GM21529 (cell line): ENCODE measurements around the gene CCDC3.

Source experiments
- ATAC-seq: cut with Tn5 transposase; IDR thresholded peaks from one replicate; pipeline ENCODE4 v1.9.1; 2021; ENCODE audit not compliant: unreplicated experiment

Gene CCDC3

DNA sequence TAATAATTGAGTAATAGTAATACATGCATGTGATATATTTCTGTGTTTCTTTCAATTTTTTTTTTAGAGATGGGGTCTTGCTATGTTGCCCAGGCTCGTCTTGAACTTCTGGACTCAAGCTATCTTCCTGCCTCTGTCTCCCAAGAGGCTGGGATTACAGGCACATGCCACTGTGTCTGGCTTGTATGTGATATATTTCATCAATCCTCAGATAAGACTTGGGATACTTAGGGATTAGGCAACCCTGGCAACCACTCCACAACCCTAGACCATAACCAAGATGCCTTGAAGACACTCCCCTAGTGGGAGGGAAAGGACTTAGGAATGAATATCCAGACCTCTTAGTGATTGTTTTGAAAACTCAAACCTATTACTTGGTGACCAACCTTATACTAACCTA is 154.8 kb downstream of the CCDC3 start:
- ATAC-seq, result no peak
